Cardiac muscle cell (in vitro differentiated cells and primary cell): Measurements from ENCODE around the gene UFC1. TPM values are rescaled to one million over a fixed set of nuclear protein-coding genes. Genes with fewer than 3 reads are reported as not detected.
A peak's percentile ranks its signal among the peaks of the same experiment; 100 is the strongest.

ENCODE experiments used
- DNase-seq, 2 donors: peaks; one replicate each; pipeline versions ENCODE4 v3.0.0 to v3.0.0-alpha.2; 2010 to 2017; ENCODE audit warnings: low read depth in 1 of 2, low spot score in 1 of 2
- H3K27ac ChIP-seq: fragments of 200-600 bp; sonication (generic); 2 replicates; pipeline ENCODE4 v1.5.1; 2016
- H3K27me3 ChIP-seq: fragments of 200-600 bp; sonication (generic); 2 replicates; pipeline ENCODE4 v1.6.0; 2016; ENCODE audit warnings: control low read depth
- H3K36me3 ChIP-seq: fragments of 200-600 bp; sonication (generic); 2 replicates; pipeline ENCODE4 v1.5.1; 2016; ENCODE audit warnings: control low read depth
- H3K4me1 ChIP-seq: fragments of 200-600 bp; sonication (generic); 2 replicates; pipeline ENCODE4 v1.8.1; 2017; ENCODE audit warnings: low read depth, mild to moderate bottlenecking, mixed run types
- H3K4me3 ChIP-seq: fragments of 200-600 bp; sonication (generic); 2 replicates; pipeline ENCODE4 v1.5.1; 2016; ENCODE audit warnings: mild to moderate bottlenecking
- H3K9me3 ChIP-seq: fragments of 200-600 bp; sonication (generic); 2 replicates; pipeline ENCODE4 v1.5.1; 2017; ENCODE audit warnings: low read depth, mild to moderate bottlenecking, control low read depth
- CTCF ChIP-seq: IDR thresholded peaks from 2 replicates; pipeline ENCODE4 v1.5.1; 2012; ENCODE audit warnings: low read depth, mild to moderate bottlenecking, low read length
- polyA plus RNA-seq: library from polyadenylated mRNA; unstranded; fragments of >200 nt; fragmentation: Nextera tagmentation; extraction: Ambion mirVana; gene quantifications from 2 replicates; pipeline ENCODE4 v1.2.1, GENCODE V29; 2016
- total RNA-seq: library from RNA; depleted of rRNA; stranded (reverse); fragments of >200 nt; gene quantifications from 2 replicates; pipeline ENCODE4 v1.2.3, GENCODE V29; 2016

The UFC1 gene
- total and polyA plus RNA-seq, 2 experiments from 2014 or later: 51.2 to 122 TPM

DNA sequence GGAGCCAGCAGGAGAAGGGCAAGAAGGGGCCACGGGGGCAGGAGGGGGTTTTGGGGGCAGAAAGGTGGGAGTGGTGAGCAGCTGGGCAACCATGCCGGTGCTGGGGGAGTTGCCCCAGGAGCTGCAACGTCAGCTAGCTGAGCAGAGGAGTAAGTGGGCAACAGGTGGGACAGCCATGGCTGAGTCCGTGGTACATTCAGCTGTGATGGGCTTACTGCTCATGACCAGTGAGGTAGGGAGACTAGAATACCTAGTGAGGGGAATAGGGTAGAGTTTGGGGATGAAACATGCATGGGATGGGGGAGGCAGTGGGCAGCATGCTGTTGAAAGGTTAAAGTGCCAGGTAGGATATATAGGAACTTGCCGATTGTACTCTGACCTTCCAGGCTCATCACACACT lies 7.9 kb downstream of the UFC1 start:
- no peaks in the 10 kb centered on the region for H3K27me3 ChIP-seq
- no peaks in the 10 kb centered on the region for H3K9me3 ChIP-seq
- no peak overlapping the region for H3K4me3 ChIP-seq
- H3K27ac ChIP-seq: peak overlapping the region; percentile 65
- H3K36me3 ChIP-seq: peaks cover 11% of the 10 kb centered on the region
- DNase-seq: no peak
- no peak for TF ChIP-seq CTCF
- H3K4me1 ChIP-seq: peaks cover 6% of the 10 kb centered on the region

GRCh38 chr1:161162052-161162451 lies 8.3 kb downstream of the UFC1 start:
- peaks cover 11% of the 10 kb centered on the region for H3K36me3 ChIP-seq
- no peak overlapping the region for H3K4me3 ChIP-seq
- peaks cover 6% of the 10 kb centered on the region for H3K4me1 ChIP-seq
- no peak for DNase-seq
- H3K9me3 ChIP-seq: no peaks in the 10 kb centered on the region
- H3K27ac ChIP-seq: peak overlapping the region; percentile 65
- TF ChIP-seq CTCF: no peak
- H3K27me3 ChIP-seq: no peaks in the 10 kb centered on the region

GRCh38 chr1:161162806-161163205 lies 9.0 kb downstream of the UFC1 start:
- Histone ChIP-seq H3K4me1 (peaks cover 6% of the 10 kb centered on the region), H3K27me3 (no peaks in the 10 kb centered on the region), H3K36me3 (peaks cover 5% of the 10 kb centered on the region), H3K9me3 (no peaks in the 10 kb centered on the region), H3K4me3 (no peak overlapping the region), H3K27ac (peak overlapping the region; percentile 65)
- no peak for TF ChIP-seq CTCF
- no peak for DNase-seq

DNA sequence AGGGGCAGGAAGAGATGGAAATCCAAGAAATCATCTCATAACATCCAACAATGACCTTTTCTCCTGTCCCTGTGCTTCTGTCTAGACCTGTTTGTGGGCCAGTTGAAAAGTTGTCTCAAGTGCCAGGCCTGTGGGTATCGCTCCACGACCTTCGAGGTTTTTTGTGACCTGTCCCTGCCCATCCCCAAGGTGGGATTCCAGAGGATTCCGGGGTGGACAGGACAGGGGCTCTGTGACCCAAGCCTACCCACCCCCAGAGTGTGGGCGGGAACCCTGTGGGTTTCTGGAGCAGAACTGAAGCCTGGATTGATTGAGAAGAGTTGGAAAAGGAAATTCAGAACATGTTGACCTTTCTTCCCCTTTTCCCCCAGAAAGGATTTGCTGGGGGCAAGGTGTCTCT lies 10.0 kb downstream of the UFC1 start:
- peaks cover 5% of the 10 kb centered on the region for H3K36me3 ChIP-seq
- H3K27me3 ChIP-seq: no peaks in the 10 kb centered on the region
- H3K4me1 ChIP-seq: peaks cover 3% of the 10 kb centered on the region
- H3K27ac ChIP-seq: no peak overlapping the region
- no peaks in the 10 kb centered on the region for H3K9me3 ChIP-seq
- H3K4me3 ChIP-seq: no peak overlapping the region
- no peak for DNase-seq
- no peak for TF ChIP-seq CTCF

- peaks cover 5% of the 10 kb centered on the region for H3K36me3 ChIP-seq
- TF ChIP-seq CTCF: no peak
- H3K27ac ChIP-seq: peak overlapping the region; percentile 81
These were observed 11.3 kb downstream of the UFC1 start for GRCh38 chr1:161164901-161165610.

More at GRCh38 chr1:161164901-161165610, 11.3 kb downstream of the UFC1 start:
- no peaks in the 10 kb centered on the region for H3K27me3 ChIP-seq
- no peak for DNase-seq
- no peaks in the 10 kb centered on the region for H3K9me3 ChIP-seq
- peak overlapping the region; percentile 60 for H3K4me3 ChIP-seq
- H3K4me1 ChIP-seq: no peaks in the 10 kb centered on the region
